HG03457 (cell line): ENCODE data around the gene DPYSL4.
"Not testable (repeated sequence)": the region's sequence is repeated elsewhere in the genome, so short reads cannot be mapped to it uniquely, and the experiment has no call there.

ENCODE experiments used
- ATAC-seq: cut with Tn5 transposase; IDR thresholded peaks from one replicate; pipeline ENCODE4 v1.9.1; 2021; ENCODE audit warnings: moderate number of reproducible peaks; ENCODE audit not compliant: unreplicated experiment

DPYSL4 gene

GRCh38 chr10:132205650-132206376 lies 19.1 kb downstream of the DPYSL4 start:
- no peak for ATAC-seq

GRCh38 chr10:132206377-132206745 lies 19.6 kb downstream of the DPYSL4 start:
- no peak for ATAC-seq

GRCh38 chr10:132206806-132207535 lies 20.2 kb downstream of the DPYSL4 start:
- ATAC-seq = no peak

GRCh38 chr10:132207536-132208461 lies 21.1 kb downstream of the DPYSL4 start:
- ATAC-seq = no peak

GRCh38 chr10:132208462-132209050 lies 21.8 kb downstream of the DPYSL4 start:
- ATAC-seq = no peak

- no peak for ATAC-seq
Observed at GRCh38 chr10:132209130-132209529, 22.4 kb downstream of the DPYSL4 start.

- no peak for ATAC-seq
Observed at GRCh38 chr10:132209978-132210530, 23.3 kb downstream of the DPYSL4 start.

GRCh38 chr10:132210766-132211165 lies 24.0 kb downstream of the DPYSL4 start:
- no peak for ATAC-seq

GRCh38 chr10:132211246-132211645 lies 24.5 kb downstream of the DPYSL4 start:
- ATAC-seq = no peak

GRCh38 chr10:132212816-132213215 lies 26.1 kb downstream of the DPYSL4 start:
- no peak for ATAC-seq

- no peak for ATAC-seq
Observed at GRCh38 chr10:132213917-132214316, 27.2 kb downstream of the DPYSL4 start.

GRCh38 chr10:132216441-132216840 lies 29.7 kb downstream of the DPYSL4 start:
- not testable (repeated sequence) for ATAC-seq

GRCh38 chr10:132219486-132219885 lies 32.7 kb downstream of the DPYSL4 start:
- no peak for ATAC-seq

- no peak for ATAC-seq
Observed at GRCh38 chr10:132220061-132220460, 33.3 kb downstream of the DPYSL4 start.

GRCh38 chr10:132220996-132221395 lies 34.2 kb downstream of the DPYSL4 start:
- ATAC-seq = not testable (repeated sequence)

- ATAC-seq = no peak
Observed at GRCh38 chr10:132222726-132223125, 36.0 kb downstream of the DPYSL4 start.

- ATAC-seq = peak; percentile 77
Observed at GRCh38 chr10:132223156-132223590, 36.4 kb downstream of the DPYSL4 start.

GRCh38 chr10:132223611-132224342 lies 37.0 kb downstream of the DPYSL4 start:
- ATAC-seq = no peak

- no peak for ATAC-seq
Observed at GRCh38 chr10:132224343-132225072, 37.8 kb downstream of the DPYSL4 start.
